WTC11 (cell line): ENCODE measurements around the gene TLE2. TPM values are rescaled to one million over a fixed set of nuclear protein-coding genes. Genes with fewer than 3 reads are reported as not detected.

Source experiments
- ATAC-seq: fragments of 200-7000 bp; cut with Tn5 transposase; 2 replicates; pipeline ENCODE4 v1.10.0; 2021; ENCODE audit warnings: mild to moderate bottlenecking, moderate library complexity
- CTCF ChIA-PET: fragments of 300-600 bp; sonication (Branson Sonifier 250); formaldehyde crosslinking; loops from one replicate; lab custom pipeline; 2021; ENCODE audit warnings: antibody characterized with exemption; lab: Charles Lee
- POLR2A ChIA-PET: fragments of 350-600 bp; sonication (Branson Sonifier 250); formaldehyde crosslinking; loops from one replicate; lab custom pipeline; 2021; ENCODE audit warnings: antibody characterized with exemption; lab: Charles Lee
- DNase-seq: peaks from one replicate; pipeline ENCODE4 v3.0.0; 2021; ENCODE audit warnings: low spot score
- H3K27ac Mint-ChIP-seq: 2 replicates; pipeline ENCODE4 v1.8.0; 2021; ENCODE audit warnings: mixed read lengths
- H3K27me3 Mint-ChIP-seq: 2 replicates; pipeline ENCODE4 v1.8.0; 2021; ENCODE audit warnings: low read depth, mild to moderate bottlenecking, moderate library complexity, mixed read lengths
- H3K36me3 Mint-ChIP-seq: 2 replicates; pipeline ENCODE4 v1.8.0; 2021; ENCODE audit warnings: mixed read lengths
- H3K4me1 Mint-ChIP-seq: 2 replicates; pipeline ENCODE4 v1.8.0; 2022; ENCODE audit warnings: mixed read lengths
- H3K4me3 Mint-ChIP-seq: 2 replicates; pipeline ENCODE4 v1.8.0; 2021; ENCODE audit warnings: mild to moderate bottlenecking, moderate library complexity, mixed read lengths
- H3K9me3 Mint-ChIP-seq: 2 replicates; pipeline ENCODE4 v1.8.0; 2021; ENCODE audit warnings: mixed read lengths
- CREB1 ChIP-seq: sonication (generic); formaldehyde crosslinking; IDR thresholded peaks from 2 replicates; pipeline ENCODE4 v1.8.0; 2023; ENCODE audit warnings: mild to moderate bottlenecking, missing genetic modification reagents
- E2F4 ChIP-seq: sonication (generic); formaldehyde crosslinking; IDR thresholded peaks from 2 replicates; pipeline ENCODE4 v1.8.1; 2022; ENCODE audit warnings: low read depth, mild to moderate bottlenecking, moderate library complexity, missing genetic modification reagents, borderline replicate concordance
- GTF2I ChIP-seq: fragments of 250-450 bp; sonication (Bioruptor Pico); conservative IDR thresholded peaks from 2 replicates; pipeline ENCODE4 v1.4.0; 2021; ENCODE audit warnings: mild to moderate bottlenecking
- IRF1 ChIP-seq: sonication (generic); formaldehyde crosslinking; IDR thresholded peaks from 2 replicates; pipeline ENCODE4 v1.8.0; 2023; ENCODE audit warnings: missing genetic modification reagents
- JAZF1 ChIP-seq: fragments of 250-450 bp; sonication (Bioruptor Pico); IDR thresholded peaks from 2 replicates; pipeline ENCODE4 v1.9.0; 2021; ENCODE audit warnings: moderate library complexity, mild to moderate bottlenecking, inconsistent platforms
- MAX ChIP-seq: sonication (generic); formaldehyde crosslinking; IDR thresholded peaks from 2 replicates; pipeline ENCODE4 v1.8.0; 2022; ENCODE audit warnings: mild to moderate bottlenecking, missing genetic modification reagents
- MXD4 ChIP-seq: fragments of 250-450 bp; sonication (Bioruptor Pico); IDR thresholded peaks from 2 replicates; pipeline ENCODE4 v1.8.0; 2021; ENCODE audit warnings: mild to moderate bottlenecking, moderate library complexity, borderline replicate concordance
- OVOL2 ChIP-seq: fragments of 250-450 bp; sonication (Bioruptor Pico); IDR thresholded peaks from 2 replicates; pipeline ENCODE4 v1.9.0; 2021; ENCODE audit warnings: mild to moderate bottlenecking, borderline replicate concordance
- PRDM15 ChIP-seq: sonication (generic); formaldehyde crosslinking; IDR thresholded peaks from 2 replicates; pipeline ENCODE4 v1.8.0; 2022; ENCODE audit warnings: missing genetic modification reagents
- RELA ChIP-seq: sonication (generic); formaldehyde crosslinking; IDR thresholded peaks from 2 replicates; pipeline ENCODE4 v1.8.1; 2022; ENCODE audit warnings: missing genetic modification reagents, mild to moderate bottlenecking, borderline replicate concordance
- RORB ChIP-seq: fragments of 250-450 bp; sonication (Bioruptor Pico); IDR thresholded peaks from 2 replicates; pipeline ENCODE4 v1.9.0; 2021; ENCODE audit warnings: mild to moderate bottlenecking
- SP1 ChIP-seq: sonication (generic); formaldehyde crosslinking; conservative IDR thresholded peaks from 2 replicates; pipeline ENCODE4 v1.8.1; 2022; ENCODE audit warnings: missing genetic modification reagents
- TEAD1 ChIP-seq: sonication (generic); formaldehyde crosslinking; IDR thresholded peaks from 2 replicates; pipeline ENCODE4 v1.8.0; 2022; ENCODE audit warnings: mild to moderate bottlenecking, missing genetic modification reagents
- ZNF121 ChIP-seq: sonication (generic); formaldehyde crosslinking; IDR thresholded peaks from 2 replicates; pipeline ENCODE4 v1.8.0; 2023; ENCODE audit warnings: missing genetic modification reagents
- ZNF219 ChIP-seq: sonication (generic); formaldehyde crosslinking; IDR thresholded peaks from 2 replicates; pipeline ENCODE4 v1.8.0; 2023; ENCODE audit warnings: missing genetic modification reagents, mild to moderate bottlenecking, borderline replicate concordance
- ZNF671 ChIP-seq: fragments of 250-450 bp; sonication (Bioruptor Pico); IDR thresholded peaks from 2 replicates; pipeline ENCODE4 v1.8.0; 2021; ENCODE audit warnings: mild to moderate bottlenecking
- total RNA-seq: library from RNA; stranded (reverse); gene quantifications from 3 replicates; pipeline ENCODE4 v1.2.3, GENCODE V29; 2021
- TF ChIP-seq, protein P1 (sequence below): sonication (generic); formaldehyde crosslinking; IDR thresholded peaks from 2 replicates; pipeline ENCODE4 v1.8.1; 2022; ENCODE audit warnings: mild to moderate bottlenecking, missing genetic modification reagents, moderate library complexity, borderline replicate concordance
- TF ChIP-seq, protein P2 (sequence below): sonication (generic); formaldehyde crosslinking; IDR thresholded peaks from 2 replicates; pipeline ENCODE4 v1.8.1; 2022; ENCODE audit warnings: missing genetic modification reagents, borderline replicate concordance
- TF ChIP-seq, protein P3 (sequence below): sonication (generic); formaldehyde crosslinking; IDR thresholded peaks from 2 replicates; pipeline ENCODE4 v1.8.1; 2022; ENCODE audit warnings: low read depth, missing genetic modification reagents, borderline replicate concordance
- TF ChIP-seq, protein P4 (sequence below): sonication (generic); formaldehyde crosslinking; conservative IDR thresholded peaks from 2 replicates; pipeline ENCODE4 v1.8.1; 2022; ENCODE audit warnings: mild to moderate bottlenecking, missing genetic modification reagents

The TLE2 gene
- total RNA-seq, 1 experiment from 2014 or later: 20.0 TPM

DNA sequence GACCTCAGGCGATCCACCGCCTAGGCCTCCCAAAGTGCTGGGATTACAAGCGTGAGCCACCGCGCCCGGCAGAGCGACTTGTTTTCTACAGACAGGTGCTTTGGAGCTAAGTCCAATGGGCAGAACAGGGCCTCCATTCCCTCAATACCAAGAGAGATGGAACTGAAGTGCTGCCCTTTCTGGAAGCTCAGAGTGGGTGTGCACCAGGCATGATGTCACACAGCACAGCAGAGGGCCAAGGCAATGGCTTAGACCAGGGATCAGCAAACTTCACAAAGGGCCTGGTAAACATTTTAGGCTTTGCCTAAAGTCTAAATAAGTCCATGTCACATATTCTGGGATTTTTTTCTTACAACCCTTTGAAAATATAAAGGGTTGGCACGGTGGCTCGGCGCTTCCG is 30.4 kb downstream of the TLE2 start:
- H3K27ac Mint-ChIP-seq: no peak overlapping the region
- TF ChIP-seq PRDM15 (CRISPR knock-in tag) (no peak), IRF1 (no peak), E2F4 (CRISPR knock-in tag) (no peak), ZNF121 (CRISPR knock-in tag) (no peak), CREB1 (no peak), ZNF219 (CRISPR knock-in tag) (no peak), ZNF671 (CRISPR knock-in tag) (no peak), JAZF1 (no peak), RORB (CRISPR knock-in tag) (no peak), RELA (CRISPR knock-in tag) (no peak), MAX (CRISPR knock-in tag) (no peak), TEAD1 (CRISPR knock-in tag) (no peak), MXD4 (CRISPR knock-in tag) (no peak), SP1 (CRISPR knock-in tag) (no peak), GTF2I (CRISPR knock-in tag) (no peak), OVOL2 (CRISPR knock-in tag) (no peak)
- TF ChIP-seq, protein P1, sequence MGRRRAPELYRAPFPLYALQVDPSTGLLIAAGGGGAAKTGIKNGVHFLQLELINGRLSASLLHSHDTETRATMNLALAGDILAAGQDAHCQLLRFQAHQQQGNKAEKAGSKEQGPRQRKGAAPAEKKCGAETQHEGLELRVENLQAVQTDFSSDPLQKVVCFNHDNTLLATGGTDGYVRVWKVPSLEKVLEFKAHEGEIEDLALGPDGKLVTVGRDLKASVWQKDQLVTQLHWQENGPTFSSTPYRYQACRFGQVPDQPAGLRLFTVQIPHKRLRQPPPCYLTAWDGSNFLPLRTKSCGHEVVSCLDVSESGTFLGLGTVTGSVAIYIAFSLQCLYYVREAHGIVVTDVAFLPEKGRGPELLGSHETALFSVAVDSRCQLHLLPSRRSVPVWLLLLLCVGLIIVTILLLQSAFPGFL (CRISPR knock-in tag): no peak
- TF ChIP-seq, protein P2, sequence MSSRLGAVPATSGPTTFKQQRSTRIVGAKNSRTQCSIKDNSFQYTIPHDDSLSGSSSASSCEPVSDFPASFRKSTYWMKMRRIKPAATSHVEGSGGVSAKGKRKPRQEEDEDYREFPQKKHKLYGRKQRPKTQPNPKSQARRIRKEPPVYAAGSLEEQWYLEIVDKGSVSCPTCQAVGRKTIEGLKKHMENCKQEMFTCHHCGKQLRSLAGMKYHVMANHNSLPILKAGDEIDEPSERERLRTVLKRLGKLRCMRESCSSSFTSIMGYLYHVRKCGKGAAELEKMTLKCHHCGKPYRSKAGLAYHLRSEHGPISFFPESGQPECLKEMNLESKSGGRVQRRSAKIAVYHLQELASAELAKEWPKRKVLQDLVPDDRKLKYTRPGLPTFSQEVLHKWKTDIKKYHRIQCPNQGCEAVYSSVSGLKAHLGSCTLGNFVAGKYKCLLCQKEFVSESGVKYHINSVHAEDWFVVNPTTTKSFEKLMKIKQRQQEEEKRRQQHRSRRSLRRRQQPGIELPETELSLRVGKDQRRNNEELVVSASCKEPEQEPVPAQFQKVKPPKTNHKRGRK (CRISPR knock-in tag): no peak
- TF ChIP-seq, protein P3, sequence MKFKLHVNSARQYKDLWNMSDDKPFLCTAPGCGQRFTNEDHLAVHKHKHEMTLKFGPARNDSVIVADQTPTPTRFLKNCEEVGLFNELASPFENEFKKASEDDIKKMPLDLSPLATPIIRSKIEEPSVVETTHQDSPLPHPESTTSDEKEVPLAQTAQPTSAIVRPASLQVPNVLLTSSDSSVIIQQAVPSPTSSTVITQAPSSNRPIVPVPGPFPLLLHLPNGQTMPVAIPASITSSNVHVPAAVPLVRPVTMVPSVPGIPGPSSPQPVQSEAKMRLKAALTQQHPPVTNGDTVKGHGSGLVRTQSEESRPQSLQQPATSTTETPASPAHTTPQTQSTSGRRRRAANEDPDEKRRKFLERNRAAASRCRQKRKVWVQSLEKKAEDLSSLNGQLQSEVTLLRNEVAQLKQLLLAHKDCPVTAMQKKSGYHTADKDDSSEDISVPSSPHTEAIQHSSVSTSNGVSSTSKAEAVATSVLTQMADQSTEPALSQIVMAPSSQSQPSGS (CRISPR knock-in tag): no peak
- TF ChIP-seq, protein P4, sequence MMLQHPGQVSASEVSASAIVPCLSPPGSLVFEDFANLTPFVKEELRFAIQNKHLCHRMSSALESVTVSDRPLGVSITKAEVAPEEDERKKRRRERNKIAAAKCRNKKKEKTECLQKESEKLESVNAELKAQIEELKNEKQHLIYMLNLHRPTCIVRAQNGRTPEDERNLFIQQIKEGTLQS (CRISPR knock-in tag): no peak
- TF ChIP-seq, all 79 proteins: peak for 0
- ChIA-PET CTCF (no interaction called here), POLR2A (no interaction called here)
- ATAC-seq (no peak), DNase-seq (no peak)
- H3K27me3 Mint-ChIP-seq: no peaks in the 10 kb centered on the region; the same call in 1 of the 2 replicates
- no peak overlapping the region for H3K4me3 Mint-ChIP-seq
- no peaks in the 10 kb centered on the region for H3K4me1 Mint-ChIP-seq
- 0 out of 2 replicates have a peak, but pooled peaks cover 4% of the 10 kb centered on the region for H3K9me3 Mint-ChIP-seq
- H3K36me3 Mint-ChIP-seq: peaks cover 9% of the 10 kb centered on the region
